Endothelial cell of umbilical vein (primary cell): ENCODE results near the gene KRTAP10-7. TPM values are rescaled to one million over a fixed set of nuclear protein-coding genes. Genes with fewer than 3 reads are reported as not detected.

Source experiments
- BruUV-seq: library from RNA; stranded (reverse); fragments of 400-500 nt; replicated peaks from 2 replicates; lab custom pipeline; 2021; lab: Mats Ljungman, UMichigan
- CTCF ChIA-PET: fragments of 300-600, 350-600 bp; sonication (Branson Sonifier 250); formaldehyde crosslinking; loops from one replicate; lab custom pipeline; 2021; ENCODE audit warnings: antibody characterized with exemption, inconsistent platforms; lab: Charles Lee
- POLR2A ChIA-PET: fragments of 300-600, 350-600 bp; sonication (Branson Sonifier 250); formaldehyde crosslinking; loops from one replicate; lab custom pipeline; 2021; ENCODE audit warnings: antibody characterized with exemption, inconsistent platforms; lab: Charles Lee
- DNase-seq: peaks from one replicate; pipeline ENCODE4 v3.0.0-alpha.2; 2011; ENCODE audit warnings: low read depth, low spot score
- FAIRE-seq: peaks from 2 replicates; lab custom pipeline; 2011; peaks lifted over from hg19 to GRCh38; lab: Jason Lieb, UNC
- H2AFZ ChIP-seq: 2 replicates; pipeline ENCODE4 v1.6.0; 2012; ENCODE audit warnings: low read depth, low read length, control low read depth, inconsistent platforms
- H3K27ac ChIP-seq: 2 replicates; pipeline ENCODE4 v1.5.1; 2011; ENCODE audit warnings: low read depth, mild to moderate bottlenecking, control low read depth, low read length, moderate library complexity; ENCODE audit not compliant: insufficient read depth
- H3K27me3 ChIP-seq, 2 experiments: 2 replicates each; pipeline versions ENCODE4 v1.6.0 to v1.6.1; 2011; ENCODE audit warnings: low read length in 2 of 2, mixed read lengths in 1 of 2; ENCODE audit not compliant: control insufficient read depth in 2 of 2, insufficient read depth in 2 of 2
- H3K36me3 ChIP-seq, 2 experiments: 2 replicates in 1 of 2; 3 replicates in 1 of 2; pipeline ENCODE4 v1.5.1; 2011; ENCODE audit warnings: low read length in 2 of 2, mild to moderate bottlenecking in 1 of 2, moderate library complexity in 1 of 2; ENCODE audit not compliant: control insufficient read depth in 2 of 2, insufficient read depth in 2 of 2; ENCODE audit errors: extremely low read depth in 1 of 2
- H3K4me1 ChIP-seq: 3 replicates; pipeline ENCODE4 v1.5.1; 2011; ENCODE audit warnings: mild to moderate bottlenecking, low read length; ENCODE audit not compliant: control insufficient read depth, insufficient read depth; ENCODE audit errors: extremely low read depth
- H3K4me2 ChIP-seq: 2 replicates; pipeline ENCODE4 v1.6.1; 2011; ENCODE audit warnings: low read length, control low read depth, mixed read lengths; ENCODE audit not compliant: insufficient read depth
- H3K4me3 ChIP-seq, 3 experiments: fragments of 200-600 bp in 1 of 3; sonication (generic), shearing (Covaris generic) in 1 of 3; replicated peaks in 1 of 3; 2 replicates each; pipeline ENCODE4 v1.5.1; 2011 to 2016; ENCODE audit warnings: control low read depth in 3 of 3, low read length in 3 of 3, mild to moderate bottlenecking in 2 of 3, inconsistent platforms in 1 of 3, low read depth in 1 of 3, moderate library complexity in 1 of 3; ENCODE audit not compliant: insufficient read depth in 1 of 3
- H3K79me2 ChIP-seq: 2 replicates; pipeline ENCODE4 v1.6.0; 2012; ENCODE audit warnings: low read length, inconsistent platforms; ENCODE audit not compliant: control insufficient read depth, insufficient read depth
- H3K9ac ChIP-seq: replicated peaks from 2 replicates; pipeline ENCODE3; 2011; ENCODE audit warnings: low read length, control low read depth; ENCODE audit not compliant: insufficient read depth; ENCODE audit errors: extremely low read depth
- H3K9me1 ChIP-seq: replicated peaks from 3 replicates; pipeline ENCODE4 v1.6.0; 2011; ENCODE audit warnings: mild to moderate bottlenecking, low read length; ENCODE audit not compliant: control insufficient read depth, insufficient read depth; ENCODE audit errors: extremely low read depth
- H3K9me3 ChIP-seq: replicated peaks from 2 replicates; pipeline ENCODE4 v1.5.1; 2012; ENCODE audit warnings: low read length, inconsistent platforms; ENCODE audit not compliant: control insufficient read depth, insufficient read depth
- H4K20me1 ChIP-seq: replicated peaks from 2 replicates; pipeline ENCODE3; 2011; ENCODE audit warnings: mild to moderate bottlenecking, low read length; ENCODE audit not compliant: control insufficient read depth, insufficient read depth; ENCODE audit errors: extremely low read depth
- CTCF ChIP-seq, 2 donors: IDR thresholded peaks; 1 replicate in 1 of 2; 2 replicates in 1 of 2; pipeline ENCODE4 v1.5.1; 2011; ENCODE audit warnings: low read length in 2 of 2, mild to moderate bottlenecking in 2 of 2, moderate library complexity in 2 of 2, control low read depth in 1 of 2, inconsistent platforms in 1 of 2, low read depth in 1 of 2; ENCODE audit not compliant: insufficient read depth in 1 of 2; ENCODE audit errors: extremely low read depth in 1 of 2
- POLR2AphosphoS5 ChIP-seq: IDR thresholded peaks from 2 replicates; pipeline ENCODE4 v1.6.1; 2012; ENCODE audit warnings: low read depth, mild to moderate bottlenecking, control low read depth, low read length, moderate library complexity; ENCODE audit not compliant: insufficient read depth
- dilution Hi-C: fragments of 300-500 bp; cut with MboI; formaldehyde crosslinking; loops from one replicate; pipeline ENCODE4 v1.15.0; 2019; ENCODE audit warnings: low sequenced_read_pairs; ENCODE audit not compliant: extremely low pct_ligation_motif_present
- intact Hi-C: fragments of 100-400 bp; cut with micrococcal nuclease; formaldehyde crosslinking; loops from one replicate; pipeline ENCODE4 v1.10.0; 2022
- polyA plus RNA-seq, 4 experiments: library from polyadenylated mRNA; depleted of rRNA in 3 of 4; stranded (reverse) in 3 of 4; unstranded in 1 of 4; fragments of >200 nt; gene quantifications; 2 replicates each; pipeline versions ENCODE4 v1.2.1 to v1.2.3, GENCODE V29; 2011 to 2012; ENCODE audit warnings: missing spikeins in 1 of 4
- total RNA-seq: library from RNA; stranded (reverse); gene quantifications from 2 replicates; pipeline ENCODE4 v1.2.3, GENCODE V29; 2021

Gene KRTAP10-7
- total and polyA plus RNA-seq, 2 donors (not counting 3 experiments of a cell fraction or from before 2014, with no cell fraction given) = not detected

GRCh38 chr21:44603109-44603875 is 2.9 kb downstream of the KRTAP10-7 start:
- ChIA-PET POLR2A (no interaction called here), CTCF (no interaction called here)
- BruUV-seq = no TSS peak

More at GRCh38 chr21:44603109-44603875, 2.9 kb downstream of the KRTAP10-7 start:
- Histone ChIP-seq H3K4me2 (no peak overlapping the region), H4K20me1 (no peaks in the 10 kb centered on the region), H3K27ac (no peak overlapping the region), H3K36me3 (no peaks in the 10 kb centered on the region), H3K79me2 (no peaks in the 10 kb centered on the region), H3K9me1 (no peaks in the 10 kb centered on the region), H3K9me3 (no peaks in the 10 kb centered on the region), H2AFZ (no peak overlapping the region), H3K4me3 (no peak overlapping the region), H3K9ac (no peak overlapping the region), H3K27me3 (peaks cover 1 to 4% of the 10 kb centered on the region in 2 experiments), H3K4me1 (no peaks in the 10 kb centered on the region)
- intact Hi-C loops (no loop called here), dilution Hi-C loops (no loop called here)
- DNase-seq (no peak), FAIRE-seq (no peak)
- TF ChIP-seq POLR2AphosphoS5 = no peak
- TF ChIP-seq CTCF (IDR thresholded peaks at IDR 0.05; ENCODE audit: extremely low read depth in 1 of 2, insufficient read depth in 1 of 2, low read depth in 1 of 2, low read length in 2 of 2) = no peak
